Renal cortical epithelial cell (primary cell): ENCODE results near the gene UNG. TPM values are rescaled to one million over a fixed set of nuclear protein-coding genes. Genes with fewer than 3 reads are reported as not detected.
A peak's percentile ranks its signal among the peaks of the same experiment; 100 is the strongest.
"Not testable (repeated sequence)": the region's sequence is repeated elsewhere in the genome, so short reads cannot be mapped to it uniquely, and the experiment has no call there.

Source experiments
- DNase-seq: peaks from one replicate; pipeline ENCODE4 v3.0.0-alpha.2; 2011; ENCODE audit warnings: low read depth
- total RNA-seq: library from RNA; depleted of rRNA; stranded (reverse); fragments of >200 nt; gene quantifications from 2 replicates; pipeline ENCODE4 v1.2.3, GENCODE V29; 2014

Gene UNG
- total RNA-seq, 1 donor from 2014 or later: 21.5 TPM

DNA sequence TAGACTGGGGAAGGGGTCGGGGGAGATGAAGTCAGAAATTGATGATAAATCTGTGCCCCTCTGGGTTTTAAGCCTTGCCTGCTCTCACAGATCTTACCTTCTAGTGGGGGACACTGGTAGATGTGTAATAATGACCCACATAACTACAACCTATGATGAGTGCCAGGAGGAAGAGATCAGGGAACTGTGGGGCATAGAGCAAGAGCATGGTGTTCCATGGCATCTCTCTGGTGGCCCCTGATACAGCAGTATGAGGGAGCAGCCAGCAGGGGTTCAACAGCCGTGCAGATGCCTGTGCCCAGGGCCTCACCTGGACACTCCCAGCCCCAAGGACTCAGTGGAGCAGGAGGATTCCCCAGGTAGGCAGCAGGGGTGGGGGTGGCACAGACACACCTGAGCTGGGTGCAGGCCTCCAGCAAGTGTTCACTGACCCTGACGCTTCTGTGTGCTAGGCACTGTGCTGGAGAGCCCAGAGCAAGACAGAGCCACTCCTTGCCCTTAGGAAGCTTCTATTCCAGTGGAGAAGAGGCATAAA, 24.0 kb downstream of the UNG start:
- DNase-seq: no peak

DNA sequence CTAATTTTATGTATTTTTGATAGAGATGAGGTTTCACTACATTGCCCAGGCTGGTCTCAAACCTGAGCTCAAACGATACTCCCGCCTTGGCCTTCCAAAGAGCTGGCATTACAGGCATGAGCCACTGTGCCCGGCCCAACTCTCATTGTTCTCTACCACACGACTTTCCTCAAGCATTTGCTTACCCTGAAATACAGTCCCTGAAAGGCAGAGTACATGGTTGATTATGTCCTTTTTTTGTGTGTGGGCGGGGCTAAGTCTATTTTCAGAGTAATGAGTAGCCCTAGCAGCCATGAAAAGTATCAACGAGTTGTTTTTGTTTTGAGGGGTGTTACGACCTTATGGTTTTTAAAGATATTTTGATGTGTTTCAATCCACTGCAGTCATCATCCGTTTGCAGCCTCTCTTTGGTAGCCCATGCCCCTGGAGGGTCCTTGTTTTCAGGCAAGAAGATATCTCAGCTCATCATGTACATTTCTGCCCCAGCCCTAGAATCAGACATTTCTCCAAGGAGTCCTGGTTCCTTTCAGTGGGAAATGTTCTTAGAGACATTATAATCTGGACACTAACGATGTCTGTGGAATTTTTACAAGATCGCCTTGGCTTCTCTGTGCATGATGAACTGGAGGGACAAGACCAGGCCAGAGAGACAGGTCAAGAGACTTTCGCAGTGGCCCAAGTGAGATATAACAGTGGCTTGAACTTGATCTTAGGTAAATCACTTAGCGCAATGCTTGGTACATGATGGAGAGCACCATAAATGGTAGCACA, 27.7 kb downstream of the UNG start:
- DNase-seq: no peak

DNA sequence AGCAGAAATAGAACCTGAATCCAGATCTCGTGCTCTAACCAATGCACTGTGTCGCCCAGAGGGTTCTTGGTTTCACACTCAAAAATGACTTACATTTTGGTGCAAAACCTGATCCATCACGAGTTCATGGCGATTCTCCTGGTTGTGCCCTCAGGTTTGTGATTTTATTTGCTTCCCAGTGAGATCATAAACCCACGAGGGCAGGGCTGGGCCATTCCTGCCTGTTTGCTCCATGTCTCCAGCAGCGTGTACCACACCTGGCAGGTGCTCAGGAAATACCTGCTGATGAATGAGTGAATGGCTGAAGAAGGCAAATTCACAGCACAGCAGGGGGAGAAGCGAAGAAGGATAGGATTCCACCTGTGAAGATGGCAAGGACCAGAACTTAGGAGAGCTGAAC, 28.4 kb downstream of the UNG start:
- no peak for DNase-seq

DNA sequence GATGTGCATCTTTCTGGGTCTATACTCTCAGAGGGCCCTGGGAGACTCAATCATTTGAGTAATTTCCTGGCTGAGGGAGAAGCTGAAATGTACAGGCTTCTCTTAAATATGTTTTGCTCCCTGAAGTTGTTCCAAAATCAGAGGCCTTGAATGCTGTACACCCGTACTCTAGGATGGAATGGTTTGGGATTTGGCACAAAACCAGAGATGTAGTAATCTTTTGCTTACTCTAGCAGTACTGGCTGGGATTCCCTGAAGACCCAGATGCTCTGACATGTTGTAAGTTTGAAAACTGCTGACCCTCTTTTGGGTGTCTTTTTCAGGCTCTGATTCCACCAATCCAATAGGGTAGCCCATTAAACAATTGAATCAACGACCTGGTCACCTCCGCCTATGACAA, 29.4 kb downstream of the UNG start:
- DNase-seq: no peak

DNA sequence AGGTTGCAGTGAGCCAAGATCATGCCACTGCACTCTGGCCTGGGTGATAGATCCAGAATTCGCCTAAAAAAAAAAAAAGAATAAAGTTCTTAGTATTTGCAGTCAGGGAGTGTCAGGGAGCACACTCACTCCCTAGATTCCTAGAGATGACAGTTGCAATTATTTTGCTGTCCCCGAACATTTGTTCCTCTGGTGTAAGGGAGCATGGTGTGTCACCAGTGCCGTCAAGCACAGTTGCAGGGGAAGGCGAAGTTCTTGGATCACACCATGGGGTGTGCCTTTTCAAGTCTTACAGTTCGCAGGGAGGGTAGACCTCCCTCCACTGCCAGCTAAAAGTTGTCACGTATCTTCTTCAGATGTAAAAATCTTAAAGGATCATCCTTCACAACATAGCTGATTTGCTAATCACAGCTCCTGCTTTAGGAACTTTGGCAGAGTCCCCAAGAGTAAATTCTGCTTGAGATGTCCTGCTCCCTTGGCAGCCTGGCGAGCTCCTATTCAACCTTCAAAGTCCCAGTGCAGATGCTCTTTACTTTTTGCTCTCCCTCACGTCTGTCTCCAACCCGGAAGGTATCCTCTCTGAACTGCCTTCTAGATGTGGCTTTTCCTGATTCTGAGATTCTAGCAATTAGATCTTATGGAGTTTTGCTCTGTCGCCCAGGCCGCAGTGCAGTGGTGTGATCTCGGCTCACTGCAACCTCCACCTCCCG, 30.3 kb downstream of the UNG start:
- DNase-seq: no peak

DNA sequence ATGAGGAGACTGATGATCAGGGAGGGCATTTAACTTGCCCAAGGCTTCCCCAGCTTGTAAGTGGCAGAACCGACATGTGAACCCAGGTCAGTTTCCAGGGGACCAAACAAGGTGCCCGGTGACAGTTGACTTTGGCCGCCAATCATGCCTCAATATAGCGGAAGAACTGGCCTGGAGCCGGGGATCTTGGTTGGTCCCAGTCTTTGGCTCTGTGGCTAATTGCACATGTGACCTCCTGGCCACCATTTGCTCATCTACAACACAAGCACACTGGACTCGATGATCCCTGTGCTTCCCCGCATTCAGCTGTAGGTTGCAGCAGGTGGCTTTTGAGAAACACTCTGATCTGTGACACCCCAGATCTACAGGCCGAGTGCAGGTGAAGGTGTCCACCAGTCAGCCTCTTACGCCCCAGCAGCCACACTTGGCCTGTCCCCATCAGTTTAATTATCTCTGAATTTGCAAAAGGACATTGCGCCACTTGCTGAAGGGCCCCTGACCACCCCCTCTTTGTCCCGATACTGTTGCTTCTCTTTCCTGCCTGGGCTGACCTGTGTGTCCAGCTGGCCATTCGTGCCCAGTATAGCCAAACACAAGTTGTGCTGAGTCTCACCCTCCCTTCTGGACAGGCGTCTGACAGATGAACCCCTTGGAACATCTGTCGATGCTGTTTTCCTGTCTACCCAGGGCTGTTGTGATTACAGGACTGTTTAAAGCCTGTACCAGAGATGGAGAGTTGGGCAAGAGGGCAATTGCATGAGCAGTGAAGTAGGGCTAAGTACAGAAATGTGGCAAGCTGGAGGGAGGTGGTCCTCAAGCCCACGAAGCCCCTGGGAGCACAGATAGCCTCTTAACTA, 33.1 kb downstream of the UNG start:
- no peak for DNase-seq

DNA sequence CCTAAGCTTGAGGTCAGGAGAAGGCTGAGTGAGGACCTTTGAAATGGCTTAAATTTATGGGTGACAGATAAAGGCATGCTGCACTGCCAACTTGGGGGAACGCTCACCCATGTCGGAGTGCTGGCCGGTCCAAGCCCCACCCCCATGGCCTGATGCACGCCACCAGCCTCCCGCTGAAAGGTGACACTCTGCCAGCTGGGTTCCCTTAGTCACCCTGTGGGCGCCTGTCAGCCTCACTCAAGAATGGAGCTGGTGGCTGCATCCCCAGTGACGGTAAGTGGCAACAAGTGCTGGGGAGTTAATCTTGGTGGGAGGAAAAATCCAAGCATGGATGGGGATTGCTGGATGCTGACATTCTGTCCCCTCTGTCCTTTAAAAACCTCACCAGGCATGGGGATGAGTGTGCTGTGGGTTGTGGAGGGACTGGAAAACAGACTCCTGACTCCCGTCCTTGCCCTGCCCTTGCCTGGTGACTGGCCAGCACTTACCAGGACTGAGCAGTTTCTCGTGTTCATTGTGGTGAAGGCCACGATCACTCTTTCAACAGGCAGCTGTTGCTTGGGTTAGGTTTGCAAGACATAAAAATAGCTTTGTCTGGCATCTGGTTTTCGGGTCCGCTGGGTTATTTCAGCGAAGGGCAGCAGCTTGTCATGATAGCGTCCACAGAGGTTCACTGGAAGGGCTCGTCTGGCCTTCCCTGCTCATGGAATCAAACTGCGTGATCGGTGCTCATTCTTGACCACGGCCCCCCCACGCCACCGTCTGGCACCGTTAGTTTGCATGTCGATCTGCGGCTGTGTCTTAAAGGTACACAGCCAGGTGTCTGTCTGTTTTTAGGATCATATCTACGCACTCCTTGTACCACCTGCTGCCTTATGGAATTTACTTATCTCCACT, 34.0 kb downstream of the UNG start:
- DNase-seq: no peak

DNA sequence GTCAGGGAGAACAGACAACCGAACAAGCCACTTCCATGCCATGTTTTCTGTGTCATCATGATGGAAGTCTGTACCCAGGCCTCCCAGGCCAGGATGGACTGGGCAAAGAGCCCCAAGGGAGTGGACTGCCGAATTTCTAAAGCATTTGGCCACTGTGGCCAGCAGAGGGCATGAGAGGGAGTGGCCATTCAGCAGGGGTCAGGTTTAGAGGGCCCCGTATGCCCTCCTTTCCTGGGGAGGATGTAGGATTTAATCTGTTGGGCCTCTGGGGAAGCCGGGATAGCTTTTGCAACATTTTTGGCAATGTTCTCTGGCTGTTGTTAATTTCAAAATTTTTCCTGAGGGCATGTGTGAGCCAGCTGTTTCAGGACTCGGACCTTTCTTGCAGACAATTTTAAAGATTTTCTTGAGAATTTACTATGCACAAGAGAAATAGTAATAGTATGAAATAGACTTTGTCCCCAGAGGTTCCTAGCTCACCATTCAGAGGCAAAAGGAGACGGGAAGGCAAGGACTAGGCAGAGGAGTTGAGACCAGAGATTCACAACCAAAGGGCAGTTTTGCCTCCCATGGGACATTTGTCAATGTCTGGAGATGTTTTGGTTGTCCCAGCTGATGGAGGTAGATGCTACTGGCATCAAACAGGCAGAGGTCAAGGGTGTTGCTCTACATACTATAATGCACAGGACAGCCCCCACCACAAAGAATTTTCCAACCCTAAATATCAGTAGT, 37.0 kb downstream of the UNG start:
- DNase-seq: no peak

DNA sequence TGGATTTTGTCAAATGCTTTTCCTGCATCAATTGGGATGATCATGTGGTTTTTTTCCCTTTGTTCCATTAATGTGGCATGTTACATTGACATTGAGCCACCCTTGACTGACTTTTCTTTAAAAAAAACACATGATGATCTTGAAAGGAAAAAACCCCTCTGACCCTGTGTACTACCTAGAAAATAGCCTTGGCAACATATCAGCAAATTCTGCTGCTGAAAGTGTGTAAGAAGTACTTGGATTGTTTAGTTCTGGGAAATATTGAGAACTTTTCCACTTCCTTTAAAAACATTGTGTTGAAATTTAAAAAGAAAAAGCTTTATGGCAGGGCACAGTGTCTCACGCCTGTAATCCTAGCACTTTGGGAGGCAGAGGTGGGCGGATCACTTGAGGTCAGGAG, 39.7 kb downstream of the UNG start:
- DNase-seq: no peak

DNA sequence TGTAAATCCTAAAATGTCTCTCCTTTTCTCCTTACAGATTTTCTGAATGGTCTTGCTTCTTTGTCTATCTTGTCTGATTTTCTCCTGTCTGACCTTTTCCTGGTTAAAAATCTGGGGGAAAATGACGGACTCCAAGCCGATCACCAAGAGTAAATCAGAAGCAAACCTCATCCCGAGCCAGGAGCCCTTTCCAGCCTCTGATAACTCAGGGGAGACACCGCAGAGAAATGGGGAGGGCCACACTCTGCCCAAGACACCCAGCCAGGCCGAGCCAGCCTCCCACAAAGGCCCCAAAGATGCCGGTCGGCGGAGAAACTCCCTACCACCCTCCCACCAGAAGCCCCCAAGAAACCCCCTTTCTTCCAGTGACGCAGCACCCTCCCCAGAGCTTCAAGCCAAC, 42.0 kb downstream of the UNG start:
- DNase-seq: no peak

DNA sequence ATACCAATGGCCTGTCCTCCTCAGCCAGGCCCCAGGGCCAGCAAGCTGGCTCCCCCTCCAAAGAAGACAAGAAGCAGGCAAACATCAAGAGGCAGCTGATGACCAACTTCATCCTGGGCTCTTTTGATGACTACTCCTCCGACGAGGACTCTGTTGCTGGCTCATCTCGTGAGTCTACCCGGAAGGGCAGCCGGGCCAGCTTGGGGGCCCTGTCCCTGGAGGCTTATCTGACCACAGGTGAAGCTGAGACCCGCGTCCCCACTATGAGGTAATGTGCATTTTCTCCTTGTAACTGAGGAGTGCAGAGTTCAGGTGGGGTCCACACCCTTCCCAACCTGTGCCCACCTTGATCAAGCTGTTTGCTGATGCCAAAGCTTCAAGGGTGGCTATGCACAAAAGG, 42.4 kb downstream of the UNG start:
- no peak for DNase-seq

DNA sequence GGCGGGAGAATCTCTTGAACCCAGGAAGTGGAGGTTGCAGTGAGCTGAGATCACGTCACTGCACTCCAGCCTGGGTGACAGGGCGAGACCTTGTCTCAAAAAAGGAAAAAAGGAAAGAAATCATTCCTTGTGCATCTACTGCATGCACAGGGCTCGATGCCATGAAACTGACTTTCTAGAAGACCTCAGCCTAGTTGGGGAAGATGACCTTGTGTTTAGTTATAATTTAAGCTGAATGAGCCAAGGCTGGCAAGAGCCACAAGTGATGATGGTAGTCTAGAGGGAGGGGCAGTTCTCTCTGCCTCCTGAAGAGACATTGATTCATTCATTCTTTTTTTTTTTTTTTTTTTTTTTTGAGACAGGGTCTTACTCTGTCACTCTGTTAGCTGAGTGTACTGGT, 43.2 kb downstream of the UNG start:
- DNase-seq: no peak

DNA sequence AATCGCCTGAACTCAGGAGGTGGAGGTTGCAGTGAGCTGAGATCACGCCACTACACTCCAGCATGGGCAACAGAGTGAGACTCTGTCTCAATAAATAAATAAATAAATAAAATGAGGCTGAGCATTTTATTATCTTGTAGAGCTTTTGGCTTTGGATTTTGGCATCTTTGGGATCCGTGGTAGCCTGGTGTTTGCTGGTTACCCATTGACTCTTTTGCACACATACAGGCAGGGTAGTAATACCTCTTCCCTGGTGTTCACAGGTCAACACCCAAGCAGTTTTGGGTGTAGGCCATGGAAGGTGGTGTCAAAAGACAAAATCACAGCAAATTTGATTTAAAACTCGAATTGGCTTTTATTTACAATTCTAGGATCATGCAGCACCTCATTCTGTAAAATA, 46.8 kb downstream of the UNG start:
- no peak for DNase-seq

DNA sequence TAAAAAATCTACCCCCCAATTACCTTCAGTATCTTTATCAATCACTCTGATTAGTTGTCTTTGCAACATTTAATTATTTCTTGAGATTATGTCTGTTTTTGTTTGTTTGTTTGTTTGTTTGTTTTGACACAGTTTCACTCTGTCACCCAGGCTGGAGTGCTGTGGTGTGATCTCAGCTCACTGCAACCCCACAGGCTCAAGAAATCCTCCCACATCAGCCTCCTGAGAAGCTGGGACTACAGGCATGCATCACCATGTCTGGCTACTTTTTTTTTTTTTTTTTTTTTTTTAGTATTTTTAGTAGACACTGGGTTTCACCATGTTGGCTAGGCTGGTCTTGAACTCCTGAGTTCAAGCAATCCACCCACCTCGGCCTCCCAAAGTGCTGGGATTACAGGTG, 49.7 kb downstream of the UNG start:
- not testable (repeated sequence) for DNase-seq

DNA sequence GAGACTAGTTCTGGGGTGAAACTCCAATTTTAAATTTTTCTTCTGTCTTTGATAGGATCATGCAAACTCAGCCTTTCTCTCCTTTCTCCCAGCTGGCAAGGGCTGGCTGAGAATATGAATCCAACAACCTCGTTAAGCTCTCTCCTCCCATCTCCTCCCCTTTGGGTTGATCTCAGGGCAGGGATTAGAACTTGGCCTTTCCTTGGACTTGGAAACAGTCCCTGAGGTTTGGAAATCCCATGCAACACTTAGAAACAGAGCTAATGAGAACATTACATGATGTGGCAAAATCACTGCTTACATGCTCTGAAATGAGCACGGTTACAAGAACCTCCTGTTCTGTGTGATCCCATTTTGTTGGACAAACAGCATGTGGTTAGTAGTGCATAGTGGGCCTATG, 50.6 kb downstream of the UNG start:
- peak; percentile 16 for DNase-seq

DNA sequence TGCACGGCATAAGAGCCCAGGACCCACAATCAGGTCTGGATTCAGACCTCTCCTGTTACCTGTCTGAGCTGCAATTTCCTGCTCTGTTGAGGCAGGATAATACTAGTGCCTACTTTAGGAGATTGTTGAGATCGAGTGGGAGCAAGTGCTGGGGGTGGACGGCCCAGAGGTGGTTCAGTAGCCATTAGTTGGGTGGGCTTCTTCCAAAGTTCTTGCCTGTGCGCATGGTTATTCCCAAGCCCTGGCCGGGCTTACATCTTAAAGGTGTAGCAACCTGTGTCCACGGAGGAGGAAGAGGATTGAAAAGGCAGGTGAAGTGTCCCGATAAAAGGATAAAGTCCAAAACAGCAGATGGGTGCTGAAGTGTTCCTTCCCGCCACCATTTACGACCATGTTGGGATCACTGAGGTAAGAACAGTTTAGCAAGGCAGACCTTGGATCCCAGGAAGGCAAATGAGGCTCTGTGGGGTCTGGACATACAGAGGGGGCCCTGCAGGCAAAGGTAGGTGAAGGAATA, 52.8 kb downstream of the UNG start:
- DNase-seq: no peak

DNA sequence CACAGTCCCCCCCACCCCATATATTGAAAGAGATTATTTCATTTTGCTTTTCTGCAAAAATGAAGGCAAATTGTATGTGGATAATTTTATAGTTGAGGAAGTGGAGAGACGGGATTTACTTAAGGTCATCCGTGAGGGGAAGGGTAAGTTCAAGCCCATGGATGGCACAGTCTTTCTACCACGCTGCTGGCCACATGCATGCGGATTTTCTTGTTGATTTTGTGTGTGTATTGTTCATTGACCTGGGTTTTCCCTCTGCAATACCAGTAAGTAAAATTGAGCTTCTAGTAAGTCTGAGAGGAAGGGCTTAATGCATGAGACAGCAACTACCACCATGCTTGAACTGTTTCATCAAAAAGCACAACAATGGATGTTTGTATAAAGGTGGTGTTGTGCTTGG, 54.1 kb downstream of the UNG start:
- DNase-seq: no peak

DNA sequence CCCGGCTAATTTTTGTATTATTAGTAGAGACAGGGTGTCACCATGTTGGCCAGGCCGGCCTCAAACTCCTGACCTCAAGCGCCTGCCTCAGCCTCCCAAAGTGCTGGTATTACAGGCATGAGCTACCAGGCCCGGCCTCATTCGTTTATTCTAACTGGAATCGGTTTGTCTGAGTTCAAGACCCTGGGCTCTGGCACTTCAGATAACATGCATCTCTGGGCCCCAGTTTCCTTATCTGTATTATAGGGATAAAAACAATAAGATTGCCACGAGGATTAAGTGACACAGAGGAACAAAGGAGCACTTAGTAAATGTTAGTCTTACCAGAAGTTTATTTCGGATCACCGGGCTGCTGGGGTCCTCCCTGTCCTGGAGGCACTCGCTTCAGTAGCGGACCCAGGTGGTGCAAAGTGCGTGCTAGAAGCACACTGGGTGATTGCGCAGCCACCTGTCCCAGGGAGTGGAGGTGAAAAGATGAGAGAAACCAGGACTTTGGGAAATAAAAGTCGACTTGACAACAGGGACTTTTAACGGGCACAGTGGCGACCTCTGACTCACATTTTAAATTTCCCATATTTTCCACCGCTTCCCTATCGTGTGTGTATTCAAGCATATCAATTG, 56.5 kb downstream of the UNG start:
- DNase-seq: peak; percentile 25

DNA sequence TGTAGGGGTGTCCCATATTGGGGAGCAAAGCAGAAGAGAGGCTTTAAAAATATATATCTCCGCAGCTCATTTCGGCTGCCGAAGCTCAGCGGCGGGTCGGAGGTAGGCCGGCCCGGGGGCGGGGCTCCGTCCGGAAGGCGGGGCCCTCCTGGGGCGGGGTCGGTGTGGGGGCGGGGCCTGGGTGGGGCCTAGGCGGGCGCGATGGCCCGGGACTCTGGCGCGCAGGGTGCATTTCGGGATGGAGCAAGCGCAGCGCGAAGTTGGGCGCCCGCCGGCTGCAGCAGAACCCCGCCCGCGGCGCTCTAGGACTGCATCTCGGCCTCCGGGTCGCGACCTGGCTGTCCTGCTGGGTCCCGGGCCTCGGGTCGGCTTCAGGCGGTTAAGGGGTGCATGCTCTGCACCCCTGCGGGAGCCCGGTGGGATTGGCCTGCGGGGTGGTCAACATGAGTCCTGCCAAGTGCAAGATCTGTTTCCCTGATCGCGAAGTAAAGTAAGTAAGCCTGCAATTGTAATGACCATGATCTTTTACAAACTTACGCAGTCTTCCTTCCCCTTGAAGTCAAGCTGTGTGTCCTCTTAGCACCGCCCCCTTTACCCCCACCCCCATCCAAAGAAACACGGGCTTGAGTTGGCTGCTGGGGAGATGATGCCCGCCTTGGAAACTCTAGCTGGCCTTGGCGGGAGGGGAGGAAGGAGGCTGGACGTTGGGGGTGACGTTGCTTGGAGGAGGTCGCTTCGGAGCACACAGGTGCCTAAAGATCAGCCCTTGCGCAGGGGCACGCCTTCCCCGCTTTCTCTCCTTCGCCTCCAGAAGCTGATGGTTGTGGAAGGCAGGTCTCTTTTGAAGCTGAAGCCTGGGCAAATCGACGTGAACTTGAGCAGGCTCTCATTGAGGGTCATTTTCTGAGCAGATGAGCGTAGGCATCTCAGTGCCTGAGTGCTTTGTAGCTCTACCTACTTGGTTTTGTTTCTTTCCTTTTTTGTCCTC, 57.3 kb downstream of the UNG start:
- DNase-seq: peak; percentile 41
